Neural cell (in vitro differentiated cells): ENCODE results near the gene EVPLL.

ENCODE experiments used
- CTCF ChIP-seq: fragments of 450-650 bp; IDR thresholded peaks from 2 replicates; pipeline ENCODE4 v1.5.1; 2014; ENCODE audit warnings: antibody characterized with exemption, mild to moderate bottlenecking, moderate library complexity; ENCODE audit not compliant: poor library complexity, severe bottlenecking
- EP300 ChIP-seq: fragments of 450-650 bp; conservative IDR thresholded peaks from 2 replicates; pipeline ENCODE4 v1.6.1; 2014; ENCODE audit warnings: antibody characterized with exemption, mild to moderate bottlenecking, moderate library complexity; ENCODE audit not compliant: poor library complexity, severe bottlenecking
- EZH2 ChIP-seq: fragments of 200-600, 300-800 bp; shearing (Covaris generic), sonication (generic); IDR thresholded peaks from 2 replicates; pipeline ENCODE4 v1.6.1; 2014; ENCODE audit warnings: antibody characterized with exemption, low read length, borderline replicate concordance, mild to moderate bottlenecking; ENCODE audit not compliant: insufficient read depth, poor library complexity, severe bottlenecking
- POLR2AphosphoS5 ChIP-seq: IDR thresholded peaks from 2 replicates; pipeline ENCODE4 v1.6.1; 2012
- RAD21 ChIP-seq: fragments of 450-650 bp; conservative IDR thresholded peaks from 2 replicates; pipeline ENCODE4 v1.6.1; 2014; ENCODE audit warnings: antibody characterized with exemption, mild to moderate bottlenecking, moderate library complexity
- REST ChIP-seq: IDR thresholded peaks from 2 replicates; pipeline ENCODE4 v1.6.1; 2012; ENCODE audit warnings: borderline replicate concordance
- SMC3 ChIP-seq: fragments of 450-650 bp; conservative IDR thresholded peaks from 2 replicates; pipeline ENCODE4 v1.6.1; 2014; ENCODE audit warnings: antibody characterized with exemption, mild to moderate bottlenecking, moderate library complexity; ENCODE audit not compliant: poor library complexity
- TAF1 ChIP-seq: IDR thresholded peaks from 2 replicates; pipeline ENCODE4 v1.6.1; 2012; ENCODE audit warnings: low read depth

GRCh38 chr17:18332909-18333489 lies 44.6 kb upstream of the EVPLL start:
- TF ChIP-seq CTCF (no peak), EP300 (no peak), EZH2 (no peak), RAD21 (no peak), POLR2AphosphoS5 (no peak), TAF1 (no peak), SMC3 (no peak), REST (no peak)
